HG02759 (cell line): ENCODE measurements around the gene RAD51B.

Source experiments
- ATAC-seq: cut with Tn5 transposase; IDR thresholded peaks from one replicate; pipeline ENCODE4 v1.9.1; 2021; ENCODE audit warnings: mild to moderate bottlenecking, moderate library complexity; ENCODE audit not compliant: unreplicated experiment

The RAD51B gene

DNA sequence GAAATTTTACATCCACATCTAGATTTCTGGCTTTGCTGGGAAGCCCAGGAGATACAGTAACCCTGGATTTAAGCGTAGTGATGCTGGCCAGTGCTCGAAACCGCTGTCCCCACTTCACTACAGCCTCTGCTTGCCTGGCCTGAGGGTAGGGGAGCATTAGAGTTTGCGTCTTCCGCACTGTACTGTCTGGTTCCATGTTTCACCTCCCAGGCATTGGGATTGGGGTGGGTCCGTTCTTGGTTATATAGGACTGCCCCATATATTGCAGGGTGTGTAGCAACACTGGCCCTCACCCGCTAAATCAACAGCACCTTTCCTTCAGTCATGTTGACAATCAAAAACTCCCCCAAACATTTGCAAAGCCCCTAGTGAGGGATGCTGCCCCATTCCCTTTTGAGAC lies 732.5 kb downstream of the RAD51B start:
- ATAC-seq, result no peak

- no peak for ATAC-seq
Measured at GRCh38 chr14:68552602-68553001, 733.0 kb downstream of the RAD51B start.

GRCh38 chr14:68553311-68553710 lies 733.7 kb downstream of the RAD51B start:
- no peak for ATAC-seq

- no peak for ATAC-seq
Measured at GRCh38 chr14:68554231-68554630, 734.7 kb downstream of the RAD51B start.

- no peak for ATAC-seq
Measured at GRCh38 chr14:68556253-68556652, 736.7 kb downstream of the RAD51B start.

DNA sequence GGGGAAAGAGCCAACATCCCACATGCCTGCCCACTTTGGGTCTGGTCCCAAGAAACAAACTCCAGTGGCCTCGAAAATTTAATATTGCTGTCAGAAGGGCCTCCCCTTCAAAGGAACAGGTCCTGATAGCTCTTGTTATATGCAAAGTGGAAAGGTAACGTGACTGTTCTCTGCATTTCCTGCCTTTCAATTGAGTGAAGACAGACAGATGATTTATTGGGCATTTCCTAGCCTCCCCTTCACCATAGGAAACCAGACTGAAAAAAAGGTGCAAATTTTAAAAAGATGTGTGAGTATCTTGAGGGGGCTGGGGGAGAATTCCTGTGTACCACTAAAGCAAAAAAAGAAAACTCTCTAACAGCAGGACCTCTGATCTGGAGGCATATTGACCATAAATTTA lies 738.1 kb downstream of the RAD51B start:
- ATAC-seq, result no peak

- no peak for ATAC-seq
Measured at GRCh38 chr14:68558096-68558495, 738.5 kb downstream of the RAD51B start.

- no peak for ATAC-seq
Measured at GRCh38 chr14:68559949-68560348, 740.4 kb downstream of the RAD51B start.

GRCh38 chr14:68561531-68562007 lies 742.0 kb downstream of the RAD51B start:
- no peak for ATAC-seq

- no peak for ATAC-seq
Measured at GRCh38 chr14:68562911-68563250, 743.3 kb downstream of the RAD51B start.

DNA sequence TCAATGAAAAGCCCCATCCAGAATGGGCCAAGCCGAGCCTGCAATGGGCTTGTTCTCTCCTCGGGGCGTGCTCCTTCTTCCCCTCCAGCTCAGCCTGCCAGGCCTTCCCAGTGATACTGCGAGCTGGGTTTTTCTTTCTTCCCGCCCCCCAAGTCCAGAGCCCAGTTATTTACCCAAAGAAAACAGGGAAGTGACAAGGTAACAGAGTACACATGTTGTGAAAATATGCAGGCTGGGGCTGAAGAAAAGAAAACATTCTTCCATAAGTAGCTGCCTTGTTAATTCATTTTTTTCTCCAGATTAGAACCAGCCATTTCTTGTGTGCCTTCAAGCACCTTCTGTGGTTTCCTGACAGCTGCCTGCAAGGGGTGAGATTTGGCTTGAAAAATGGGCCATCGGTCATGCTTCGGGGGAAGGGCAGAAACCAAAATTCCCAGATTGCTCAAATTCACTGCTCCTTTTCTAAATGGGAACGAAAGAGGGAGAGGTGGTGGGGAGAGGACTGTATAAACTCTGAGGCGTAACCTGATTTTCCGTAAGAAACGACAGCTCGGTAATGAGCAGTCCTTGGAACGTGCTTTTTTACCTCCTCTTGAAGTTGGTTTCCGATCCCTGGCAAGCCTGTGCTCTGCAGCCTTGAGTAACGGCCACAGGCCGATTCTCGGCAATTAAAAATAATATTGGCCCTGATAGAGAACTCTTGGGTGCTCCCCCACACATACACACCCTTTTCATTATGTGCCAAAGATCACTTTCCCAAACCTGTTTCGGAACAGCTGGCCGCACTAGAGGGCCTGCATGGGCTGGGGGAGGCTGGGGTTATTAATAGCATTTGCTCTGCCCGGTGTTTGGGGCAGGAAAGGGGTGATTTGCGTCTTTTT lies 743.9 kb downstream of the RAD51B start:
- ATAC-seq, result no peak

GRCh38 chr14:68564191-68564825 lies 744.7 kb downstream of the RAD51B start:
- ATAC-seq, result no peak

DNA sequence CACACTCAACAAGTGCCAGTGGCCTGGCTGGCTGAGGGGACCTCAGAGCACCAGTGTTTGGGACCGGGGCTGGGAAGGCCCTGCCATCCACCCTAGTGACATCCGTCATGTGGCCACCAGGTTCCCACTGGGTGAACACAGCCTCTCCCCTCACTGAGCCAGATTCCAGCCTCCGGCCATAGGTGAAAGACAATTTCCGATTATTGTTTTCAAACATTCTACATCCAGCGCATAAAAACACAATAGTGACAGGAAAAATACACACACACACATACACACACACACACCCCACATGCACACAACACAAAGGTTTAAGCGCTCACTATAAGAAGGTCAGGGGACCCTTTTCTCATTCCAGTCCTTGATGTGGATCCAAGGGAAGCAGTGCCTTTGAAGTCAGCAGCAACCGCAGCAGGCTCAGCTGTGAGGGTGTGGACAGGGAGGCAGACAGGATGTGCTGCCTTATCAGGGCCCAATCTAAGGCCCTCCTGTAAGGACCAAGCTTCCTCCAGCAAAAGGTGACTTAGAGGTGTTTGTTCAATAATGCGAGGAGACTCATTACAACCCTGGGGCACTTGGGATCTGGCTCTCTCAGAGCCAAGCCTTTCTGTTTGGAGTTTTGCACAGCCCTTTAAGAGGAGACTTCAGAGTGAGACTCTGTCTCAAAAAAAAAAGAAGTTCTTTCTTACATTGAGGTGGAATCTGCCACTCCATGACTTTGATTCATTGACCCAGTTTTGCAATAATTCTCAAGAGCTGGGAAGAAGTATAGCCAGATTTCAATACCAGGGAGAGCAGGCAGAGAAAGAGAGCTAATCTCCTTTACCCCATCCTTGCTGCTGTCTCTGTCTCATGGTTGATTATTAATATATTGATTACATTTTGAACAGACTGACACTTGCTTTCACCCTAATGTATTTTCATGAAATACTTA lies 745.5 kb downstream of the RAD51B start:
- no peak for ATAC-seq

DNA sequence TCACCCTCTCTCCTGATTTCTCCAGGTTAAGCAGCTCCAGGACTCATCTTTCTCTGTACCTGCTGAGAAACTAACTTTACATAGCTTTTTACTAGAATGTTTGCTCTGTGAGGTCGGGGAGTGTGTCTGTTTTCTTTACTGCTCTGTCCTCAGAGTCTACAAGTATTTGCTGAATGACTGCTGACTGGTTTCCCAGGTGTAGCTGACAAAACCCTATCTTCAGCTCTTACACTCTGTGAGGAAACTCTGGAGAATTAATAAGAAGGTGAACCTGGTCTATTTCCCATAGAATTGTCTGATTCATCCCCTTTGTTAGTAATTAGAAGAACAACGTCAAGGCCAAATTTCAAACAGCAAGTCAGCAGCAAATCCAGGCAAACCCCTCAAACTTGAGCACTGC lies 746.5 kb downstream of the RAD51B start:
- ATAC-seq, result no peak

GRCh38 chr14:68568907-68569897 lies 749.6 kb downstream of the RAD51B start:
- ATAC-seq, result no peak

- ATAC-seq, result no peak
Measured at GRCh38 chr14:68569970-68570409, 750.4 kb downstream of the RAD51B start.

DNA sequence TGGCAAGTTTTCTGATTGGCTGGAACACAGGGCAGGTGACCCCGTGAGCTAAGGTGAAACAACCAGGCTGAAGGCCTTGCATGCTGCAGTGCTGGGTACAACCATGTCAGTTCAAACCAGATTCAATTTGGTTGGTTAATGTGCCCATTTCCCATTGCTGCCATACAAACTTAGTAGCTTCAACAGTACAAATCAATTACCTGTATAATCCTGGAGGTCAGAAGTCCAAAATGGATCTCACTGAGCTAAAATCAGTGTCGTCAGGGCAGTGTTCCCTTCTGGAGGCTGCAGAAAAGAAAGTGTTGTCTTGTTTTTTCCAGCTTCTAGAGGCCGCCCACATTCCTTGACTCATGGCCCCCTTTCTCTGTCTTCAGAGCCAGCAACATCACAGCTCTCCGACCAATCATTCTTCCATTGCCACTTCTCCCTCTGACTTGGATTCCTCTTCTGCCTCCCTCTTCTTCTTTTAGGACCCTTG lies 751.6 kb downstream of the RAD51B start:
- no peak for ATAC-seq

GRCh38 chr14:68571928-68572525 lies 752.4 kb downstream of the RAD51B start:
- ATAC-seq, result no peak

- no peak for ATAC-seq
Measured at GRCh38 chr14:68573126-68573525, 753.5 kb downstream of the RAD51B start.
